OCI-LY3 (cell line): ENCODE measurements around the gene KLK11.

Source experiments
- H2AFZ ChIP-seq: fragments of 200-600, 300-600 bp; shearing (Covaris generic); 2 replicates; pipeline ENCODE4 v1.6.0; 2014; ENCODE audit warnings: antibody characterized with exemption, low read depth, low read length
- H3K27ac ChIP-seq: fragments of 200-600, 300-600 bp; sonication (generic); 2 replicates; pipeline ENCODE4 v1.5.1; 2014; ENCODE audit warnings: mild to moderate bottlenecking, low read length, moderate library complexity, mixed read lengths
- H3K27me3 ChIP-seq: fragments of 200-600, 300-600 bp; sonication (generic); 2 replicates; pipeline ENCODE4 v1.6.1; 2014; ENCODE audit warnings: low read depth, low read length, mixed read lengths
- H3K36me3 ChIP-seq: fragments of 200-600, 300-600 bp; sonication (generic); replicated peaks from 2 replicates; pipeline ENCODE3; 2014; ENCODE audit warnings: low read depth, low read length, mixed read lengths
- H3K4me1 ChIP-seq: fragments of 300-600, 200-600 bp; sonication (generic); 2 replicates; pipeline ENCODE4 v1.6.1; 2014; ENCODE audit warnings: low read length, mixed read lengths
- H3K4me2 ChIP-seq: fragments of 200-600, 300-600 bp; sonication (generic); 2 replicates; pipeline ENCODE4 v1.6.1; 2014; ENCODE audit warnings: low read length, mixed read lengths
- H3K4me3 ChIP-seq: fragments of 300-600, 200-600 bp; sonication (generic); 2 replicates; pipeline ENCODE4 v1.5.1; 2014; ENCODE audit warnings: antibody characterized with exemption, mild to moderate bottlenecking, low read length, moderate library complexity
- H3K79me2 ChIP-seq: fragments of 300-600, 200-600 bp; shearing (Covaris generic); 2 replicates; pipeline ENCODE4 v1.6.1; 2014; ENCODE audit warnings: mild to moderate bottlenecking, low read length, mixed read lengths
- H3K9ac ChIP-seq: fragments of 300-600, 200-600 bp; shearing (Covaris generic); 2 replicates; pipeline ENCODE4 v1.6.0; 2014; ENCODE audit warnings: mild to moderate bottlenecking, low read length, moderate library complexity
- H3K9me3 ChIP-seq: fragments of 200-600, 300-600 bp; shearing (Covaris generic); 2 replicates; pipeline ENCODE4 v1.6.1; 2014; ENCODE audit warnings: low read length, mixed read lengths; ENCODE audit not compliant: insufficient read depth
- H4K20me1 ChIP-seq: fragments of 200-600, 300-600 bp; sonication (generic); 2 replicates; pipeline ENCODE4 v1.6.1; 2016; ENCODE audit warnings: low read length, mixed read lengths; ENCODE audit not compliant: insufficient read depth
- EZH2phosphoT487 ChIP-seq: fragments of 200-600 bp; shearing (Covaris generic); IDR thresholded peaks from 2 replicates; pipeline ENCODE4 v1.6.1; 2018; ENCODE audit warnings: antibody characterized with exemption, mixed run types, low read depth
- TF ChIP-seq, protein P1 (sequence below): fragments of 200-600, 300-600 bp; sonication (generic); IDR thresholded peaks from 2 replicates; pipeline ENCODE4 v1.5.1; 2014; ENCODE audit warnings: antibody characterized with exemption, low read length, low read depth

Gene KLK11

DNA sequence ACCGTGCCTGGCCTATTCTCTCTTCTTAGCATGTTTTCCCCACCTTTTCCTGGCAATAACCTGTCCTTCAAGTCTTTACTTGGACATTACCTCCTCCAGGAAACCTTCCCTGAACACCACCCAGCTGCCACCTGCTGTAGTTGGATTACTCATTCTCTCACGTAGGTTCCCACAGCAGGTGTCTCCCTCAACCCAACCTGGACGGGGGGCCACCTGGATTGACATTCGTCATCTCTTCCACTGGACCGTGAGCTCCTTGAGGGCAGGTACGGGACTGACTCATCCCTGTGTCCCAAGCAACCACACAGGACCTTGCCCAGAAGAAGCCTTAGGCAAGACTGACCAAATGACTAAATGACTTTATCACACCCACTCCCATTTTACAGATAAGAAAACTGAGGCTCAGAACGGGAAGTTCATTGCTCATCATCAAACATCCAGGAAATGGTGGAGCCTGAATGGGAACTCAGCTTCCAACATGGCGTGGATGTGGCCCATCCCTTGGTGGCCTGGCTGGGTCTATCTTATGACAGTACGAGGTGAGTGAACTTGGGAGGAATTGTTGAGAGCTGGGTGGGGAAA, 53.5 kb downstream of the KLK11 start:
- Histone ChIP-seq H3K9me3 (no peaks in the 10 kb centered on the region), H3K36me3 (no peaks in the 10 kb centered on the region), H3K9ac (no peak overlapping the region), H3K27me3 (peaks cover 40% of the 10 kb centered on the region), H3K79me2 (no peaks in the 10 kb centered on the region), H4K20me1 (no peaks in the 10 kb centered on the region), H3K4me3 (no peak overlapping the region), H3K4me1 (no peaks in the 10 kb centered on the region), H3K27ac (no peak overlapping the region), H2AFZ (no peak overlapping the region), H3K4me2 (no peak overlapping the region)
- TF ChIP-seq, protein P1, sequence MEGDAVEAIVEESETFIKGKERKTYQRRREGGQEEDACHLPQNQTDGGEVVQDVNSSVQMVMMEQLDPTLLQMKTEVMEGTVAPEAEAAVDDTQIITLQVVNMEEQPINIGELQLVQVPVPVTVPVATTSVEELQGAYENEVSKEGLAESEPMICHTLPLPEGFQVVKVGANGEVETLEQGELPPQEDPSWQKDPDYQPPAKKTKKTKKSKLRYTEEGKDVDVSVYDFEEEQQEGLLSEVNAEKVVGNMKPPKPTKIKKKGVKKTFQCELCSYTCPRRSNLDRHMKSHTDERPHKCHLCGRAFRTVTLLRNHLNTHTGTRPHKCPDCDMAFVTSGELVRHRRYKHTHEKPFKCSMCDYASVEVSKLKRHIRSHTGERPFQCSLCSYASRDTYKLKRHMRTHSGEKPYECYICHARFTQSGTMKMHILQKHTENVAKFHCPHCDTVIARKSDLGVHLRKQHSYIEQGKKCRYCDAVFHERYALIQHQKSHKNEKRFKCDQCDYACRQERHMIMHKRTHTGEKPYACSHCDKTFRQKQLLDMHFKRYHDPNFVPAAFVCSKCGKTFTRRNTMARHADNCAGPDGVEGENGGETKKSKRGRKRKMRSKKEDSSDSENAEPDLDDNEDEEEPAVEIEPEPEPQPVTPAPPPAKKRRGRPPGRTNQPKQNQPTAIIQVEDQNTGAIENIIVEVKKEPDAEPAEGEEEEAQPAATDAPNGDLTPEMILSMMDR, result no peak
- TF ChIP-seq EZH2phosphoT487, result no peak
